Measurements from ENCODE around the gene TBC1D5. TPM values are rescaled to one million over a fixed set of nuclear protein-coding genes. Genes with fewer than 3 reads are reported as not detected.
A peak's percentile ranks its signal among the peaks of the same experiment; 100 is the strongest.

The TBC1D5 gene
- polyA plus RNA-seq, 2 of the 4 experiments (the other 2 are of a cell fraction), result 36.7 to 72.2 TPM

DNA sequence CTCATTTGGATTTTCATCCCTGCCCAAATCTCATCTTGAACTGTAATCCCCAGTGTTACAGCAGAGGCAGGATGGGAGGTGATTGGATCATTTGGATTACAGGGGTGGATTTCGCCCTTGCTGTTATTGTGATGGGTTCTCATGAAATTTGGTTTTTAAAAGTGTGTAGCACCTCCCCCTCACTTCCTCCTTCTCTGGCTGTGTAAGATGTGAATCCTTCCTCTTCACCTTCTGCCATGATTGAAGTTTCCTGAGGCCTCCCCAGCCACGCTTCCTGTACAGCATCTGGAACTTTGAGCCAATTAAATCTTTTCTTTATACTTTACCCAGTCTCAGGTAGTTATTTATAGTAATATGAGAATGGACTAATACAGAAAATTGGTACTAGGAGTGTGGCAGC, 540.9 kb downstream of the TBC1D5 start:
- CTCF ChIA-PET, result interaction anchor here (0.9 kb wide), 1 partner anchor 600 kb away, joined by 3 read pairs; no protein-coding TSS in a partner anchor
- TF ChIP-seq MYC (IDR thresholded peaks at IDR 0.05; ENCODE audit: borderline replicate concordance, low read length) (no peak), ZSCAN20 (CRISPR knock-in tag; IDR thresholded peaks at IDR 0.05) (no peak), KDM5A (IDR thresholded peaks at IDR 0.05) (no peak), RFX5 (IDR thresholded peaks at IDR 0.05) (no peak)
- no peak for DNase-seq (ENCODE audit: low read depth in 1 of 2, low spot score in 1 of 2)
- POLR2A ChIA-PET, result no interaction called here
- no peak for FAIRE-seq
- 88% methylated on average over 2 of the region's 2 CpGs for WGBS (ENCODE audit: missing lambda C conversion rate)
- H3K4me1 ChIP-seq, result no peaks in the 10 kb centered on the region
- H3K27ac ChIP-seq, result no peak overlapping the region
- H3K4me3 ChIP-seq, result no peak overlapping the region
- H3K9me3 ChIP-seq, result no peaks in the 10 kb centered on the region
- no peak overlapping the region for H3K4me2 ChIP-seq
- ATAC-seq, result no peak

DNA sequence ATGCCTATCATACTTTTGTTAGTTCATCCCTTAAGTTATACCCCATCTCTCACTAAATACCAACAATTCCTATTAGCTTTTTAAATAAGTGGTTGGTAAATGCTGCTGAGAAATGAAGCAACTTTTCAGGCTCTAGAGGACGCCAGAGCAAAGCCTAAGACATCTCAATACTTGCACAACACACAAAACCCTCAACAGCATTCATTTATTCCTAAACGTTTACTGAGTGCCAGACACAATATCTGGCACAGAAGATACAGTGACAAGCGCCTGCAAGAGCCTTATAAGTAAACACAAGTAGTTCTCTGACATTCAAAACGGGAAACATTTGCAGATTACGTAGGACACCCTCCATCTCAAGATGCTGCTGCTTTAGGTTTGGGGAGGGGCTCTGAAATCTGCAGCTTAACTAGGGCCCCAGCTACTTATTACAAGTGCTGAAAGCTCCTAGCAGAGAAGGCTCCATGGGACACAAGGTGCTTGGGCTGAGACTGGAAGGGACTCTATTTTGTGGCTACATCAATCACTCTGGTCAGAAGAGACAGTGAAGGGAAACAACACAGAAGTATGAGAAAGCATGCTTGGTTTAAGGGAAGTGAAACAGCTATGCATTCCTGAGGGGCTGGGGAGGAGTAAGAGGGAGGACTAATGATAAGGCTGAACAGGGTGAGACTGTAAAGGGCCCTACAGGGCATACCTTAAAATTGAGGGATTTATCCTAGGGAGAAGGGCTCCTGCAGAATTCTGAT, 546.4 kb downstream of the TBC1D5 start:
- POLR2A ChIA-PET, result no interaction called here
- TF ChIP-seq RAD21 (conservative IDR thresholded peaks at IDR 0.05 in 1 of 2, IDR thresholded peaks at IDR 0.05 in 1 of 2) (0 out of 5 replicates have a peak, but pooled peaks of 1 of the 2 experiments have one; percentile 6), EHMT2 (IDR thresholded peaks at IDR 0.05; ENCODE audit: low read depth) (no peak)
- no peak overlapping the region for H3K4me2 ChIP-seq
- H3K4me3 ChIP-seq, result no peak overlapping the region
- FAIRE-seq (no peak), DNase-seq (ENCODE audit: low read depth in 1 of 2, low spot score in 1 of 2) (no peak), ATAC-seq (no peak)
- H3K9me3 ChIP-seq, result no peaks in the 10 kb centered on the region
- CTCF ChIA-PET, result interaction anchor here (1.3 kb wide), 1 partner anchor 35 kb away, joined by 3 read pairs; no protein-coding TSS in a partner anchor
- no peaks in the 10 kb centered on the region for H3K4me1 ChIP-seq
- 66% methylated on average over 5 of the region's 5 CpGs for WGBS (ENCODE audit: missing lambda C conversion rate)
- no peak overlapping the region for H3K27ac ChIP-seq

DNA sequence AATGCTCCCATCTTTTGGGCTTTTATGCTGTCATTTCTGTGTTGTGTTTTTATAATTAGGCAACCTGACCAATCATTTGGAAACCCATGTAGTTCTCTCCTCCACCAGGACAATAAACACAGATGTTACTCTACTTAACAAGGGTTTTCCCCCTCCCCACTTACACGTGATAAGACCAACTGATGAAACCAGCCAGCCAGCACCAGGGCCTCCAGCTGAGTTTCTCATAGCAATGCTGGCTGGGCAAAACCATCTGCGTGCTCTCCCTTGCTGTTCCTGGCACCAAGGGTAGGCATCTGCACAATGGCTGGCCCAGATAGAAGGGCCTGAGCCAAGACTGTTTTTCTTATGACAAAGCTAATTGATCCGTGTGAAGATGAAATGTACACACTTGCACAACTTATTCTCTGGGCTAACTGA, 547.2 kb downstream of the TBC1D5 start:
- no peak for TF ChIP-seq ESRRA (IDR thresholded peaks at IDR 0.05; ENCODE audit: borderline replicate concordance, low read length)
- TF ChIP-seq ZC3H11A (IDR thresholded peaks at IDR 0.05), result no peak
- TF ChIP-seq MYC (IDR thresholded peaks at IDR 0.05; ENCODE audit: borderline replicate concordance, low read length), result no peak
- TF ChIP-seq MAFK (IDR thresholded peaks at IDR 0.05; ENCODE audit: partially characterized antibody), result no peak
- TF ChIP-seq, protein P1, sequence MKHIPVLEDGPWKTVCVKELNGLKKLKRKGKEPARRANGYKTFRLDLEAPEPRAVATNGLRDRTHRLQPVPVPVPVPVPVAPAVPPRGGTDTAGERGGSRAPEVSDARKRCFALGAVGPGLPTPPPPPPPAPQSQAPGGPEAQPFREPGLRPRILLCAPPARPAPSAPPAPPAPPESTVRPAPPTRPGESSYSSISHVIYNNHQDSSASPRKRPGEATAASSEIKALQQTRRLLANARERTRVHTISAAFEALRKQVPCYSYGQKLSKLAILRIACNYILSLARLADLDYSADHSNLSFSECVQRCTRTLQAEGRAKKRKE (CRISPR knock-in tag; IDR thresholded peaks at IDR 0.05; ENCODE audit: low read depth), result no peak
- TF ChIP-seq ZNF302 (CRISPR knock-in tag; IDR thresholded peaks at IDR 0.05), result no peak
- no peak for TF ChIP-seq FOSB (CRISPR knock-in tag; IDR thresholded peaks at IDR 0.05)
- TF ChIP-seq FOSL2 (IDR thresholded peaks at IDR 0.05), result no peak
- no peak for TF ChIP-seq FOSL2 (CRISPR knock-in tag; IDR thresholded peaks at IDR 0.05)
- TF ChIP-seq, protein P2, sequence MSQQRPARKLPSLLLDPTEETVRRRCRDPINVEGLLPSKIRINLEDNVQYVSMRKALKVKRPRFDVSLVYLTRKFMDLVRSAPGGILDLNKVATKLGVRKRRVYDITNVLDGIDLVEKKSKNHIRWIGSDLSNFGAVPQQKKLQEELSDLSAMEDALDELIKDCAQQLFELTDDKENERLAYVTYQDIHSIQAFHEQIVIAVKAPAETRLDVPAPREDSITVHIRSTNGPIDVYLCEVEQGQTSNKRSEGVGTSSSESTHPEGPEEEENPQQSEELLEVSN (IDR thresholded peaks at IDR 0.05; ENCODE audit: borderline replicate concordance, low read depth), result no peak
- no peak for TF ChIP-seq EHMT2 (IDR thresholded peaks at IDR 0.05; ENCODE audit: low read depth)
- TF ChIP-seq, protein P3, sequence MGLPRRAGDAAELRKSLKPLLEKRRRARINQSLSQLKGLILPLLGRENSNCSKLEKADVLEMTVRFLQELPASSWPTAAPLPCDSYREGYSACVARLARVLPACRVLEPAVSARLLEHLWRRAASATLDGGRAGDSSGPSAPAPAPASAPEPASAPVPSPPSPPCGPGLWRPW (IDR thresholded peaks at IDR 0.05), result no peak
- DNase-seq (ENCODE audit: low read depth in 1 of 2, low spot score in 1 of 2), result no peak
- Histone ChIP-seq H3K4me3 (no peak overlapping the region), H3K4me1 (no peaks in the 10 kb centered on the region), H3K4me2 (no peak overlapping the region), H3K9me3 (no peaks in the 10 kb centered on the region), H3K27ac (no peak overlapping the region)
- ChIA-PET POLR2A (no interaction called here), CTCF (interaction anchor here (1.3 kb wide), 1 partner anchor 34 kb away, joined by 3 read pairs; no protein-coding TSS in a partner anchor)
- 72% methylated on average over 3 of the region's 3 CpGs for WGBS (ENCODE audit: missing lambda C conversion rate)
- FAIRE-seq, result no peak
- no peak for ATAC-seq

DNA sequence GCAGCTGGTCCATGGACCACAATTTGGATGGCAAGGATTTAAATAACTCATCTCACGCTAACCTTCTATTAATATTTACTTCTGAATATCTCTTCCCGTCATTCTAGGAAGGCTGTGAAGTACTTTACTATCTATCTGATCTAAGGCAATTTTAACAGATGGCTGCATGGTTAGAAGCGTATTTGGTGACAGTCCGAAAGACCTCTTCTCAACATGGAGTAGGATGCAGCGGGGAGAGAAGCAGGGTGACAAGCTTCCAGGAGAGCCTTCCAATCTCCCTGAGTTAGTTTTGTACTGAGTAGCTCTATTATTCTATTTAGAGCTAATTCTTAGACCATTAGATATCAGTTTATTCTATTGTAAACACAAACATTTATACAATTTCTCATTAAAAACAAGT, 548.3 kb downstream of the TBC1D5 start:
- 94% methylated on average over 5 of the region's 5 CpGs for WGBS (ENCODE audit: missing lambda C conversion rate)
- no peak overlapping the region for H3K4me3 ChIP-seq
- TF ChIP-seq NPAS2 (CRISPR knock-in tag; IDR thresholded peaks at IDR 0.05; ENCODE audit: borderline replicate concordance) (no peak), ZNF302 (CRISPR knock-in tag; IDR thresholded peaks at IDR 0.05) (no peak), FOXS1 (CRISPR knock-in tag; IDR thresholded peaks at IDR 0.05) (no peak), KDM1A (IDR thresholded peaks at IDR 0.05; ENCODE audit: low read depth) (no peak)
- TF ChIP-seq, protein P4, sequence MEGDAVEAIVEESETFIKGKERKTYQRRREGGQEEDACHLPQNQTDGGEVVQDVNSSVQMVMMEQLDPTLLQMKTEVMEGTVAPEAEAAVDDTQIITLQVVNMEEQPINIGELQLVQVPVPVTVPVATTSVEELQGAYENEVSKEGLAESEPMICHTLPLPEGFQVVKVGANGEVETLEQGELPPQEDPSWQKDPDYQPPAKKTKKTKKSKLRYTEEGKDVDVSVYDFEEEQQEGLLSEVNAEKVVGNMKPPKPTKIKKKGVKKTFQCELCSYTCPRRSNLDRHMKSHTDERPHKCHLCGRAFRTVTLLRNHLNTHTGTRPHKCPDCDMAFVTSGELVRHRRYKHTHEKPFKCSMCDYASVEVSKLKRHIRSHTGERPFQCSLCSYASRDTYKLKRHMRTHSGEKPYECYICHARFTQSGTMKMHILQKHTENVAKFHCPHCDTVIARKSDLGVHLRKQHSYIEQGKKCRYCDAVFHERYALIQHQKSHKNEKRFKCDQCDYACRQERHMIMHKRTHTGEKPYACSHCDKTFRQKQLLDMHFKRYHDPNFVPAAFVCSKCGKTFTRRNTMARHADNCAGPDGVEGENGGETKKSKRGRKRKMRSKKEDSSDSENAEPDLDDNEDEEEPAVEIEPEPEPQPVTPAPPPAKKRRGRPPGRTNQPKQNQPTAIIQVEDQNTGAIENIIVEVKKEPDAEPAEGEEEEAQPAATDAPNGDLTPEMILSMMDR (IDR thresholded peaks at IDR 0.05), result no peak
- TF ChIP-seq, protein P5, sequence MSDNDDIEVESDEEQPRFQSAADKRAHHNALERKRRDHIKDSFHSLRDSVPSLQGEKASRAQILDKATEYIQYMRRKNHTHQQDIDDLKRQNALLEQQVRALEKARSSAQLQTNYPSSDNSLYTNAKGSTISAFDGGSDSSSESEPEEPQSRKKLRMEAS (IDR thresholded peaks at IDR 0.05), result no peak
- TF ChIP-seq, protein P6, sequence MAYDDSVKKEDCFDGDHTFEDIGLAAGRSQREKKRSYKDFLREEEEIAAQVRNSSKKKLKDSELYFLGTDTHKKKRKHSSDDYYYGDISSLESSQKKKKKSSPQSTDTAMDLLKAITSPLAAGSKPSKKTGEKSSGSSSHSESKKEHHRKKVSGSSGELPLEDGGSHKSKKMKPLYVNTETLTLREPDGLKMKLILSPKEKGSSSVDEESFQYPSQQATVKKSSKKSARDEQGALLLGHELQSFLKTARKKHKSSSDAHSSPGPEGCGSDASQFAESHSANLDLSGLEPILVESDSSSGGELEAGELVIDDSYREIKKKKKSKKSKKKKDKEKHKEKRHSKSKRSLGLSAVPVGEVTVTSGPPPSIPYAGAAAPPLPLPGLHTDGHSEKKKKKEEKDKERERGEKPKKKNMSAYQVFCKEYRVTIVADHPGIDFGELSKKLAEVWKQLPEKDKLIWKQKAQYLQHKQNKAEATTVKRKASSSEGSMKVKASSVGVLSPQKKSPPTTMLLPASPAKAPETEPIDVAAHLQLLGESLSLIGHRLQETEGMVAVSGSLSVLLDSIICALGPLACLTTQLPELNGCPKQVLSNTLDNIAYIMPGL (CRISPR knock-in tag; IDR thresholded peaks at IDR 0.05; ENCODE audit: borderline replicate concordance), result no peak

More for the DNA sequence above, 548.3 kb downstream of the TBC1D5 start:
- CTCF ChIA-PET, result interaction anchor here (0.6 to 1.2 kb wide), 2 partner anchors 10 to 162 kb away, joined by 3 to 4 read pairs; no protein-coding TSS in a partner anchor
- FAIRE-seq (no peak), DNase-seq (ENCODE audit: low read depth in 1 of 2, low spot score in 1 of 2) (no peak), ATAC-seq (no peak)
- H3K27ac ChIP-seq, result no peak overlapping the region
- POLR2A ChIA-PET, result no interaction called here
- no peak overlapping the region for H3K4me2 ChIP-seq
- no peaks in the 10 kb centered on the region for H3K9me3 ChIP-seq
- H3K4me1 ChIP-seq, result no peaks in the 10 kb centered on the region

Measured in A549 (cell line).